ENCODE results near the gene CPT1B.

- TF ChIP-seq, protein P1, sequence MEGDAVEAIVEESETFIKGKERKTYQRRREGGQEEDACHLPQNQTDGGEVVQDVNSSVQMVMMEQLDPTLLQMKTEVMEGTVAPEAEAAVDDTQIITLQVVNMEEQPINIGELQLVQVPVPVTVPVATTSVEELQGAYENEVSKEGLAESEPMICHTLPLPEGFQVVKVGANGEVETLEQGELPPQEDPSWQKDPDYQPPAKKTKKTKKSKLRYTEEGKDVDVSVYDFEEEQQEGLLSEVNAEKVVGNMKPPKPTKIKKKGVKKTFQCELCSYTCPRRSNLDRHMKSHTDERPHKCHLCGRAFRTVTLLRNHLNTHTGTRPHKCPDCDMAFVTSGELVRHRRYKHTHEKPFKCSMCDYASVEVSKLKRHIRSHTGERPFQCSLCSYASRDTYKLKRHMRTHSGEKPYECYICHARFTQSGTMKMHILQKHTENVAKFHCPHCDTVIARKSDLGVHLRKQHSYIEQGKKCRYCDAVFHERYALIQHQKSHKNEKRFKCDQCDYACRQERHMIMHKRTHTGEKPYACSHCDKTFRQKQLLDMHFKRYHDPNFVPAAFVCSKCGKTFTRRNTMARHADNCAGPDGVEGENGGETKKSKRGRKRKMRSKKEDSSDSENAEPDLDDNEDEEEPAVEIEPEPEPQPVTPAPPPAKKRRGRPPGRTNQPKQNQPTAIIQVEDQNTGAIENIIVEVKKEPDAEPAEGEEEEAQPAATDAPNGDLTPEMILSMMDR (IDR thresholded peaks at IDR 0.05) = no peak
- TF ChIP-seq POLR2A (IDR thresholded peaks at IDR 0.05) = no peak
These were observed 9.2 kb downstream of the CPT1B start for GRCh38 chr22:50569041-50569459.

Measured in uterus (tissue), 2 donors.